Small intestine (tissue), 7 donors: ENCODE data around the gene VPREB3. TPM values are rescaled to one million over a fixed set of nuclear protein-coding genes. Genes with fewer than 3 reads are reported as not detected.

Experiments
- DNase-seq, 2 donors: peaks; one replicate each; pipeline versions ENCODE4 v3.0.0 to v3.0.0-alpha.2; 2013
- FAIRE-seq: peaks from 2 replicates; lab custom pipeline; 2012; peaks lifted over from hg19 to GRCh38; lab: Jason Lieb, UNC
- H3K27ac ChIP-seq, 3 donors: one replicate each; pipeline ENCODE4 v1.5.1; 2013; ENCODE audit warnings: low read length in 2 of 3, mild to moderate bottlenecking in 2 of 3, control low read depth in 1 of 3, inconsistent platforms in 1 of 3, low read depth in 1 of 3, moderate library complexity in 1 of 3
- H3K27me3 ChIP-seq, 3 donors: one replicate each; pipeline ENCODE4 v1.6.1; 2013; ENCODE audit warnings: low read length in 3 of 3, inconsistent platforms in 1 of 3; ENCODE audit not compliant: control insufficient read depth in 3 of 3, insufficient read depth in 3 of 3
- H3K36me3 ChIP-seq, 3 donors: one replicate each; pipeline ENCODE4 v1.6.1; 2013; ENCODE audit warnings: low read length in 3 of 3, inconsistent platforms in 1 of 3, low read depth in 1 of 3, mild to moderate bottlenecking in 1 of 3, moderate library complexity in 1 of 3; ENCODE audit not compliant: control insufficient read depth in 3 of 3, insufficient read depth in 2 of 3
- H3K4me1 ChIP-seq, 3 donors: one replicate each; pipeline ENCODE4 v1.6.1; 2013; ENCODE audit warnings: low read length in 2 of 3, inconsistent platforms in 1 of 3, low read depth in 1 of 3, mild to moderate bottlenecking in 1 of 3, moderate library complexity in 1 of 3; ENCODE audit not compliant: control insufficient read depth in 3 of 3, insufficient read depth in 2 of 3
- H3K4me3 ChIP-seq, 3 donors: one replicate each; pipeline ENCODE4 v1.5.1; 2013; ENCODE audit warnings: low read length in 3 of 3, control low read depth in 1 of 3, inconsistent platforms in 1 of 3, low read depth in 1 of 3, mild to moderate bottlenecking in 1 of 3, moderate library complexity in 1 of 3
- H3K9me3 ChIP-seq, 2 donors: one replicate each; pipeline ENCODE4 v1.6.1; 2013; ENCODE audit warnings: low read depth in 1 of 2, low read length in 1 of 2; ENCODE audit not compliant: control insufficient read depth in 2 of 2, insufficient read depth in 1 of 2
- WGBS, 3 donors: extraction: QIAGEN DNeasy Blood & Tissue Kit; methylation state at CpG; one replicate each; pipeline ENCODE4 v1.1.7; 2013; 5-methylcytosine and 5-hydroxymethylcytosine counted together
- polyA plus RNA-seq, 4 donors: library from polyadenylated mRNA; stranded (reverse) in 3 of 4; unstranded in 1 of 4; fragments of 200-250 nt in 3 of 4; fragments of 120-200 nt in 1 of 4; gene quantifications; one replicate each; pipeline versions ENCODE4 v1.2.1 to v1.2.3, GENCODE V29; 2013
- donor health status: healthy with polysubstance abuse.
- donor health status: control.
- donor health status: control.
- donor health status: Bipolar disorder and iron deficiency.
- donor health status: healthy.

VPREB3 gene
- polyA plus RNA-seq, 4 donors: 0.95 to 6.2 TPM; not detected in 2

GRCh38 chr22:23754980-23755636 lies 883 bp upstream of the VPREB3 start:
- H3K4me1 ChIP-seq: peaks cover 0 to 5% (median 0%) of the 10 kb centered on the region in 3 donors
- 71 to 77% (median 76%) methylated on average over 6 of the region's 6 CpGs for WGBS, 3 donors
- H3K4me3 ChIP-seq: no peak overlapping the region
- H3K27ac ChIP-seq: no peak overlapping the region
- H3K27me3 ChIP-seq: no peaks in the 10 kb centered on the region
- FAIRE-seq (no peak), DNase-seq (no peak)
- H3K9me3 ChIP-seq: no peaks in the 10 kb centered on the region
- no peaks in the 10 kb centered on the region for H3K36me3 ChIP-seq

GRCh38 chr22:23753385-23753784 lies 840 bp downstream of the VPREB3 start:
- H3K4me3 ChIP-seq: no peak overlapping the region
- H3K4me1 ChIP-seq: peaks cover 0 to 5% (median 0%) of the 10 kb centered on the region in 3 donors

GRCh38 chr22:23752750-23753149 lies 1.5 kb downstream of the VPREB3 start:
- Histone ChIP-seq H3K27ac (no peak overlapping the region), H3K36me3 (no peaks in the 10 kb centered on the region), H3K4me3 (no peak overlapping the region), H3K9me3 (no peaks in the 10 kb centered on the region), H3K27me3 (no peaks in the 10 kb centered on the region), H3K4me1 (peaks cover 0 to 5% (median 0%) of the 10 kb centered on the region in 3 donors)
- DNase-seq: no peak
- 88 to 99% (median 92%) methylated on average over 16 of the region's 16 CpGs for whole genome bisulfite sequencing, 3 donors
- no peak for FAIRE-seq

More at GRCh38 chr22:23753385-23753784, 840 bp downstream of the VPREB3 start:
- WGBS, 3 donors: 65 to 78% (median 76%) methylated on average over 2 of the region's 2 CpGs
- no peak for FAIRE-seq
- Histone ChIP-seq H3K9me3 (no peaks in the 10 kb centered on the region), H3K27ac (no peak overlapping the region), H3K36me3 (no peaks in the 10 kb centered on the region), H3K27me3 (no peaks in the 10 kb centered on the region)
- no peak for DNase-seq

GRCh38 chr22:23752090-23752691 lies 2.0 kb downstream of the VPREB3 start:
- 72 to 86% (median 86%) methylated on average over 9 of the region's 9 CpGs for WGBS, 3 donors
- no peak for FAIRE-seq
- DNase-seq: no peak
- Histone ChIP-seq H3K9me3 (no peaks in the 10 kb centered on the region), H3K36me3 (no peaks in the 10 kb centered on the region), H3K4me3 (no peak overlapping the region), H3K27ac (peak overlapping the region in 1 of 3 donors; percentile 99), H3K27me3 (no peaks in the 10 kb centered on the region), H3K4me1 (peaks cover 0 to 5% (median 0%) of the 10 kb centered on the region in 3 donors)

GRCh38 chr22:23751441-23751996 lies 2.7 kb downstream of the VPREB3 start:
- peak overlapping the region; percentile 63 to 97 (median 82) for H3K4me3 ChIP-seq
- WGBS, 3 donors: 19 to 27% (median 19%) methylated on average over 22 of the region's 22 CpGs
- H3K27me3 ChIP-seq: no peaks in the 10 kb centered on the region
- no peak for DNase-seq
- peak overlapping the region; percentile 97 to 99 (median 98) for H3K27ac ChIP-seq
- no peak for FAIRE-seq
- no peaks in the 10 kb centered on the region for H3K36me3 ChIP-seq
- H3K4me1 ChIP-seq: peaks cover 0 to 5% (median 0%) of the 10 kb centered on the region in 3 donors
- H3K9me3 ChIP-seq: no peaks in the 10 kb centered on the region

GRCh38 chr22:23750714-23751440 lies 3.3 kb downstream of the VPREB3 start, which contains the start of gene ZNF70:
Gene ZNF70 (minus strand): TSS chr22:23751112. CDS start chr22:23745140, 5,972 bp downstream.
- Histone ChIP-seq H3K27ac (peak within 1 kb of the TSS; percentile 97 to 99 (median 98)), H3K4me3 (peak within 1 kb of the TSS; percentile 63 to 97 (median 82)), H3K9me3 (no peaks in the 10 kb centered on the region), H3K36me3 (no peaks in the 10 kb centered on the region), H3K4me1 (peaks cover 0 to 10% (median 0%) of the 10 kb centered on the region in 3 donors), H3K27me3 (no peaks in the 10 kb centered on the region)
- peak; percentile 94 to 96 for DNase-seq
- FAIRE-seq: no peak
- WGBS, 3 donors: 1% methylated on average over 62 to 78 of the region's 78 CpGs

- WGBS, 3 donors: 29 to 37% (median 35%) methylated on average over 5 of the region's 5 CpGs
- Histone ChIP-seq H3K36me3 (no peaks in the 10 kb centered on the region), H3K27ac (peak overlapping the region in 2 of 3 donors; percentile 71 to 79), H3K4me3 (peak overlapping the region; percentile 63 to 82 (median 68)), H3K4me1 (peaks cover 0 to 11% (median 0%) of the 10 kb centered on the region in 3 donors), H3K9me3 (no peaks in the 10 kb centered on the region), H3K27me3 (no peaks in the 10 kb centered on the region)
- FAIRE-seq (no peak), DNase-seq (no peak)
These were observed 3.9 kb downstream of the VPREB3 start for GRCh38 chr22:23750367-23750713.

- DNase-seq (peak in 1 of 2 donors; percentile 11), FAIRE-seq (no peak)
- Histone ChIP-seq H3K27me3 (no peaks in the 10 kb centered on the region), H3K36me3 (peaks cover 0 to under 1% (median 0%) of the 10 kb centered on the region in 3 donors), H3K27ac (no peak overlapping the region), H3K4me1 (peaks cover 0 to 11% (median 0%) of the 10 kb centered on the region in 3 donors), H3K4me3 (peak overlapping the region in 1 of 3 donors; percentile 68), H3K9me3 (no peaks in the 10 kb centered on the region)
- WGBS, 3 donors: 67 to 86% (median 80%) methylated on average over 12 of the region's 12 CpGs
These were observed 4.4 kb downstream of the VPREB3 start for GRCh38 chr22:23749841-23750301.
